HepG2 (cell line): ENCODE results near the gene CYP4F22. TPM values are rescaled to one million over a fixed set of nuclear protein-coding genes. Genes with fewer than 3 reads are reported as not detected.
A peak's percentile ranks its signal among the peaks of the same experiment; 100 is the strongest.

Experiments used
- ATAC-seq: fragments of 200-7000 bp; cut with Tn5 transposase; 3 replicates; pipeline ENCODE4 v1.9.1; 2020; ENCODE audit warnings: mild to moderate bottlenecking, moderate library complexity
- BruUV-seq: library from RNA; stranded (reverse); fragments of 400-500 nt; replicated peaks from 2 replicates; lab custom pipeline; 2021; lab: Mats Ljungman, UMichigan
- CTCF ChIA-PET: fragments of 300-600 bp; formaldehyde crosslinking; extraction: SDS; loops from one replicate; lab custom pipeline; 2021; ENCODE audit warnings: low total read pairs, inconsistent platforms, low intra/inter-chr PET ratio; lab: Yijun Ruan, JAX
- POLR2A ChIA-PET: fragments of 350-600 bp; sonication (Branson Sonifier 250); formaldehyde crosslinking; loops from one replicate; lab custom pipeline; 2020; ENCODE audit warnings: antibody characterized with exemption, inconsistent platforms; lab: Yijun Ruan, JAX
- DNase-seq: peaks from one replicate; pipeline ENCODE4 v3.0.0-alpha.2; 2015; ENCODE audit warnings: low spot score
- FAIRE-seq: peaks from 3 replicates; lab custom pipeline; 2011; peaks lifted over from hg19 to GRCh38; lab: Jason Lieb, UNC
- H2AFZ ChIP-seq: one replicate; pipeline ENCODE4 v1.6.1; 2011; ENCODE audit warnings: low read length, inconsistent platforms
- H3K27ac ChIP-seq: fragments of 300-600 bp; 3 replicates; pipeline ENCODE4 v1.8.0; 2011; ENCODE audit warnings: mixed run types, mild to moderate bottlenecking, mixed read lengths, low read length, inconsistent platforms; ENCODE audit not compliant: insufficient read depth; ENCODE audit errors: extremely low read length
- H3K27me3 ChIP-seq, 2 experiments: fragments of 200-600 bp in 1 of 2; 2 replicates in 1 of 2; 3 replicates in 1 of 2; pipeline versions ENCODE4 v1.6.0 to v1.8.0; 2011; ENCODE audit warnings: low read length in 2 of 2, mild to moderate bottlenecking in 2 of 2, moderate library complexity in 2 of 2, inconsistent platforms in 1 of 2; ENCODE audit not compliant: insufficient read depth in 2 of 2, control insufficient read depth in 1 of 2
- H3K36me3 ChIP-seq, 2 experiments: fragments of 200-600 bp in 1 of 2; replicated peaks in 1 of 2; 2 replicates in 1 of 2; 3 replicates in 1 of 2; pipeline versions ENCODE4 v1.5.1 to v1.8.0; 2011; ENCODE audit warnings: low read length in 2 of 2, inconsistent platforms in 1 of 2; ENCODE audit not compliant: insufficient read depth in 2 of 2, control insufficient read depth in 1 of 2
- H3K4me1 ChIP-seq: 2 replicates; pipeline ENCODE4 v1.5.1; 2012; ENCODE audit warnings: low read length, inconsistent platforms; ENCODE audit not compliant: insufficient read depth
- H3K4me2 ChIP-seq: 2 replicates; pipeline ENCODE4 v1.6.0; 2011; ENCODE audit warnings: low read depth, low read length, inconsistent platforms
- H3K4me3 ChIP-seq, 3 experiments: fragments of 200-600 bp in 1 of 3; sonication (generic), shearing (Covaris generic) in 1 of 3; replicated peaks in 1 of 3; 2 replicates each; pipeline ENCODE4 v1.5.1; 2011 to 2016; ENCODE audit warnings: low read length in 3 of 3, inconsistent platforms in 2 of 3, low read depth in 2 of 3, mild to moderate bottlenecking in 2 of 3, control low read depth in 1 of 3, mixed read lengths in 1 of 3; ENCODE audit not compliant: insufficient read depth in 1 of 3
- H3K79me2 ChIP-seq: one replicate; pipeline ENCODE4 v1.6.1; 2011; ENCODE audit warnings: low read length, inconsistent platforms; ENCODE audit not compliant: insufficient read depth
- H3K9ac ChIP-seq: 2 replicates; pipeline ENCODE4 v1.6.0; 2011; ENCODE audit warnings: mild to moderate bottlenecking, low read depth, low read length, inconsistent platforms; ENCODE audit not compliant: insufficient read depth
- H3K9me3 ChIP-seq: 2 replicates; pipeline ENCODE4 v1.5.1; 2012; ENCODE audit warnings: mild to moderate bottlenecking, low read length
- H4K20me1 ChIP-seq: 2 replicates; pipeline ENCODE4 v1.6.0; 2011; ENCODE audit warnings: inconsistent platforms, mild to moderate bottlenecking, low read length, moderate library complexity; ENCODE audit not compliant: insufficient read depth
- ATF6 ChIP-seq: sonication (generic); formaldehyde crosslinking; conservative IDR thresholded peaks from 2 replicates; pipeline ENCODE4 v1.4.0; 2020; ENCODE audit warnings: missing genetic modification reagents
- CCDC6 ChIP-seq: sonication (generic); formaldehyde crosslinking; IDR thresholded peaks from 2 replicates; pipeline ENCODE4 v1.8.1; 2022; ENCODE audit warnings: mild to moderate bottlenecking, missing genetic modification reagents, moderate library complexity
- FIP1L1 ChIP-seq: fragments of 200-400 bp; formaldehyde crosslinking; IDR thresholded peaks from 2 replicates; pipeline ENCODE4 v1.6.1; 2018; ENCODE audit warnings: low read depth, mild to moderate bottlenecking, low read length, moderate library complexity, borderline replicate concordance; ENCODE audit not compliant: insufficient read depth
- MXD1 ChIP-seq: sonication (generic); formaldehyde crosslinking; IDR thresholded peaks from 2 replicates; pipeline ENCODE4 v1.4.0; 2020; ENCODE audit warnings: mild to moderate bottlenecking, missing genetic modification reagents
- NCOA1 ChIP-seq: sonication (generic); formaldehyde crosslinking; IDR thresholded peaks from 2 replicates; pipeline ENCODE4 v1.9.0; 2021; ENCODE audit warnings: missing genetic modification reagents
- NFIB ChIP-seq: sonication (generic); formaldehyde crosslinking; IDR thresholded peaks from 2 replicates; pipeline ENCODE4 v1.9.0; 2021; ENCODE audit warnings: missing genetic modification reagents, mild to moderate bottlenecking, borderline replicate concordance
- SIN3A ChIP-seq: IDR thresholded peaks from 2 replicates; pipeline ENCODE4 v1.6.1; 2011; ENCODE audit warnings: low read depth, mild to moderate bottlenecking, control low read depth, low read length, borderline replicate concordance
- TAF1 ChIP-seq: sonication (generic); formaldehyde crosslinking; IDR thresholded peaks from 2 replicates; pipeline ENCODE4 v1.4.0; 2020; ENCODE audit warnings: missing genetic modification reagents
- THAP8 ChIP-seq: sonication (generic); formaldehyde crosslinking; IDR thresholded peaks from 2 replicates; pipeline ENCODE4 v1.5.1; 2020; ENCODE audit warnings: missing genetic modification reagents, mild to moderate bottlenecking, borderline replicate concordance
- TMF1 ChIP-seq: sonication (generic); formaldehyde crosslinking; IDR thresholded peaks from 2 replicates; pipeline ENCODE4 v1.8.1; 2022; ENCODE audit warnings: low read depth, missing genetic modification reagents
- YEATS2 ChIP-seq: sonication (generic); formaldehyde crosslinking; IDR thresholded peaks from 2 replicates; pipeline ENCODE4 v1.4.0; 2020; ENCODE audit warnings: missing genetic modification reagents, borderline replicate concordance
- ZBTB43 ChIP-seq: sonication (generic); formaldehyde crosslinking; conservative IDR thresholded peaks from 2 replicates; pipeline ENCODE4 v1.4.0; 2020; ENCODE audit warnings: missing genetic modification reagents
- ZNF280B ChIP-seq: sonication (generic); formaldehyde crosslinking; IDR thresholded peaks from 2 replicates; pipeline ENCODE4 v1.5.0; 2020; ENCODE audit warnings: missing genetic modification reagents, mild to moderate bottlenecking, borderline replicate concordance
- ZNF331 ChIP-seq: sonication (generic); formaldehyde crosslinking; IDR thresholded peaks from 2 replicates; pipeline ENCODE4 v1.4.0; 2020; ENCODE audit warnings: missing genetic modification reagents
- ZNF335 ChIP-seq: sonication (generic); formaldehyde crosslinking; IDR thresholded peaks from 2 replicates; pipeline ENCODE4 v1.4.0; 2020; ENCODE audit warnings: missing genetic modification reagents
- ZNF703 ChIP-seq: sonication (generic); formaldehyde crosslinking; IDR thresholded peaks from 2 replicates; pipeline ENCODE4 v1.5.1; 2020; ENCODE audit warnings: missing genetic modification reagents, mild to moderate bottlenecking, moderate library complexity, borderline replicate concordance
- ZNF709 ChIP-seq: sonication (generic); formaldehyde crosslinking; IDR thresholded peaks from 2 replicates; pipeline ENCODE4 v1.5.0; 2020; ENCODE audit warnings: mild to moderate bottlenecking, missing genetic modification reagents
- WGBS: methylation state at CpG from one replicate; pipeline ENCODE4 v1.1.6; 2017; ENCODE audit warnings: low lambda C conversion rate; 5-methylcytosine and 5-hydroxymethylcytosine counted together
- in situ Hi-C: cut with HindIII; loops from 2 replicates; pipeline ENCODE4 v1.10.0; 2017; ENCODE audit warnings: low pct_unique_long_range_greater_than_20kb; ENCODE audit not compliant: extremely low pct_ligation_motif_present
- intact Hi-C: fragments of 100-400 bp; cut with micrococcal nuclease; formaldehyde crosslinking; loops from one replicate; pipeline ENCODE4 v1.10.0; 2022; ENCODE audit not compliant: unreplicated experiment
- polyA plus RNA-seq, 8 experiments: library from polyadenylated mRNA; depleted of rRNA in 3 of 8; stranded (reverse) in 7 of 8; unstranded in 1 of 8; fragments of >200 nt; fragmentation: Illumina TruSeq in 4 of 8; extraction: Trizol in 4 of 8; gene quantifications; 2 replicates each; pipeline versions ENCODE4 v1.2.1 to v1.2.3, GENCODE V29; 2011 to 2016; ENCODE audit warnings: low read depth in 4 of 8, missing spikeins in 1 of 8, mixed read lengths in 1 of 8; ENCODE audit not compliant: insufficient read depth in 1 of 8
- total RNA-seq, 5 experiments: library from RNA; depleted of rRNA; stranded (reverse); fragments of >200 nt; fragmentation: Illumina TruSeq; extraction: Trizol; gene quantifications; 2 replicates each; pipeline ENCODE4 v1.2.3, GENCODE V29; 2016; ENCODE audit warnings: low read depth in 1 of 5

The CYP4F22 gene
- total and polyA plus RNA-seq, 2 of the 13 experiments (the other 11 are each of a cell fraction or from before 2014, with no cell fraction given), result 0.05 TPM; not detected in 1

- TF ChIP-seq ATF6 (CRISPR knock-in tag), result no peak
- no peak for TF ChIP-seq FIP1L1
- TF ChIP-seq ZNF335, result no peak
- TF ChIP-seq ZNF709 (CRISPR knock-in tag), result no peak
- no peak for TF ChIP-seq ZNF280B (CRISPR knock-in tag)
- TF ChIP-seq THAP8 (CRISPR knock-in tag), result no peak
Observed at GRCh38 chr19:15584095-15584494, 75.8 kb downstream of the CYP4F22 start (continued).

- ATAC-seq (peak; percentile 97), DNase-seq (peak; percentile 74), FAIRE-seq (peak; percentile 59)
- WGBS, result 38% methylated on average over 12 of the region's 35 CpGs
- peaks cover 6% of the 10 kb centered on the region for H3K4me1 ChIP-seq
- H3K27ac ChIP-seq, result no peak overlapping the region
- POLR2A ChIA-PET, result no interaction called here
- intact Hi-C loops (no loop called here), in situ Hi-C loops (no loop called here)
- H3K4me3 ChIP-seq, result peak overlapping the region in 2 of 3 experiments; percentile 30 to 58; a peak in 4 of 6 replicates
- H3K9ac ChIP-seq, result no peak overlapping the region; the same call in 1 of the 2 replicates
- no peaks in the 10 kb centered on the region for H3K9me3 ChIP-seq
- no peaks in the 10 kb centered on the region for H3K79me2 ChIP-seq
- no peaks in the 10 kb centered on the region for H3K36me3 ChIP-seq
- no TSS peak for BruUV-seq
- no peaks in the 10 kb centered on the region for H4K20me1 ChIP-seq
- H3K27me3 ChIP-seq, result no peaks in the 10 kb centered on the region
- H2AFZ ChIP-seq, result no peak overlapping the region
- H3K4me2 ChIP-seq, result peak overlapping the region; percentile 71
- CTCF ChIA-PET, result interaction anchor here (1.3 to 1.8 kb wide), 2 partner anchors 175 to 598 kb away, joined by 4 to 5 read pairs; no protein-coding TSS in a partner anchor
- TF ChIP-seq ZNF703, result no peak
- no peak for TF ChIP-seq YEATS2 (CRISPR knock-in tag)
- TF ChIP-seq ZBTB43 (CRISPR knock-in tag), result no peak
- peak; percentile 67; the same call in 1 of the 2 replicates for TF ChIP-seq CCDC6
- 0 out of 2 replicates have a peak, but pooled peaks have one; percentile 43 for TF ChIP-seq MXD1 (CRISPR knock-in tag)
- no peak for TF ChIP-seq TMF1 (CRISPR knock-in tag)
- TF ChIP-seq NFIB (CRISPR knock-in tag), result no peak
- TF ChIP-seq NCOA1 (CRISPR knock-in tag), result no peak
- TF ChIP-seq ZNF331 (CRISPR knock-in tag), result no peak
- TF ChIP-seq SIN3A, result no peak
- TF ChIP-seq TAF1, result no peak
Observed at GRCh38 chr19:15584541-15585115, 76.3 kb downstream of the CYP4F22 start.
